Measurements from ENCODE around the gene HAP1.

The HAP1 gene

GRCh38 chr17:41710472-41711090 is 23.9 kb downstream of the HAP1 start:
- peaks cover 10% of the 10 kb centered on the region; the same call in 1 of the 2 replicates for H3K27me3 ChIP-seq (ENCODE audit: insufficient read depth, low read length)
- no peaks in the 10 kb centered on the region for H3K36me3 ChIP-seq (ENCODE audit: insufficient read depth, low read length)
- H3K4me2 ChIP-seq (ENCODE audit: low read length): no peak overlapping the region
- no peaks in the 10 kb centered on the region for H3K9me3 ChIP-seq (ENCODE audit: low read length)
- H3K79me2 ChIP-seq (ENCODE audit: insufficient read depth, low read length): no peaks in the 10 kb centered on the region
- H3K9me2 ChIP-seq (ENCODE audit: low read depth, low read length): no peaks in the 10 kb centered on the region
- H3K27ac ChIP-seq (ENCODE audit: low read depth, low read length, poor library complexity, severe bottlenecking): no peak overlapping the region
- no peak for TF ChIP-seq CTCF (IDR thresholded peaks at IDR 0.05; ENCODE audit: low read length)
- no peak for TF ChIP-seq EZH2 (IDR thresholded peaks at IDR 0.05; ENCODE audit: borderline replicate concordance, low read length)
- H3K4me1 ChIP-seq (ENCODE audit: insufficient read depth, low read length, severe bottlenecking): no peaks in the 10 kb centered on the region
- H3F3A ChIP-seq (ENCODE audit: insufficient read depth, low read length): no peaks in the 10 kb centered on the region
- H4K20me1 ChIP-seq (ENCODE audit: insufficient read depth, low read length): no peaks in the 10 kb centered on the region
- H2AFZ ChIP-seq (ENCODE audit: low read length): no peak overlapping the region
- H3K4me3 ChIP-seq (ENCODE audit: low read depth, low read length, poor library complexity, severe bottlenecking): no peak overlapping the region
- no peak overlapping the region for H3K9ac ChIP-seq (ENCODE audit: low read length)

- Histone ChIP-seq H3K27me3 (ENCODE audit: insufficient read depth, low read length) (peaks cover 10% of the 10 kb centered on the region; the same call in 1 of the 2 replicates), H3K9me2 (ENCODE audit: low read depth, low read length) (no peaks in the 10 kb centered on the region), H3K4me2 (ENCODE audit: low read length) (no peak overlapping the region), H4K20me1 (ENCODE audit: insufficient read depth, low read length) (no peaks in the 10 kb centered on the region), H3K27ac (ENCODE audit: low read depth, low read length, poor library complexity, severe bottlenecking) (no peak overlapping the region), H3K36me3 (ENCODE audit: insufficient read depth, low read length) (no peaks in the 10 kb centered on the region), H3K79me2 (ENCODE audit: insufficient read depth, low read length) (no peaks in the 10 kb centered on the region), H3K9ac (ENCODE audit: low read length) (no peak overlapping the region), H3K4me1 (ENCODE audit: insufficient read depth, low read length, severe bottlenecking) (no peaks in the 10 kb centered on the region), H3F3A (ENCODE audit: insufficient read depth, low read length) (no peaks in the 10 kb centered on the region), H3K9me3 (ENCODE audit: low read length) (no peaks in the 10 kb centered on the region), H2AFZ (ENCODE audit: low read length) (no peak overlapping the region), H3K4me3 (ENCODE audit: low read depth, low read length, poor library complexity, severe bottlenecking) (no peak overlapping the region)
- no peak for TF ChIP-seq EZH2 (IDR thresholded peaks at IDR 0.05; ENCODE audit: borderline replicate concordance, low read length)
Measured at GRCh38 chr17:41707803-41708669, 26.4 kb downstream of the HAP1 start.

GRCh38 chr17:41705271-41705991 is 29.0 kb downstream of the HAP1 start:
- no peaks in the 10 kb centered on the region for H3K79me2 ChIP-seq (ENCODE audit: insufficient read depth, low read length)
- H3F3A ChIP-seq (ENCODE audit: insufficient read depth, low read length): no peaks in the 10 kb centered on the region
- H3K9me3 ChIP-seq (ENCODE audit: low read length): no peaks in the 10 kb centered on the region
- H2AFZ ChIP-seq (ENCODE audit: low read length): no peak overlapping the region
- H4K20me1 ChIP-seq (ENCODE audit: insufficient read depth, low read length): no peaks in the 10 kb centered on the region
- H3K36me3 ChIP-seq (ENCODE audit: insufficient read depth, low read length): no peaks in the 10 kb centered on the region
- H3K4me3 ChIP-seq (ENCODE audit: low read depth, low read length, poor library complexity, severe bottlenecking): no peak overlapping the region
- no peak overlapping the region for H3K4me2 ChIP-seq (ENCODE audit: low read length)
- peaks cover 10% of the 10 kb centered on the region; the same call in 1 of the 2 replicates for H3K27me3 ChIP-seq (ENCODE audit: insufficient read depth, low read length)
- no peaks in the 10 kb centered on the region for H3K9me2 ChIP-seq (ENCODE audit: low read depth, low read length)
- H3K4me1 ChIP-seq (ENCODE audit: insufficient read depth, low read length, severe bottlenecking): no peaks in the 10 kb centered on the region
- no peak for TF ChIP-seq CTCF (IDR thresholded peaks at IDR 0.05; ENCODE audit: low read length)
- TF ChIP-seq EZH2 (IDR thresholded peaks at IDR 0.05; ENCODE audit: borderline replicate concordance, low read length): no peak
- H3K27ac ChIP-seq (ENCODE audit: low read depth, low read length, poor library complexity, severe bottlenecking): no peak overlapping the region
- no peak overlapping the region for H3K9ac ChIP-seq (ENCODE audit: low read length)
